ENCODE results near the gene TMEFF1. TPM values are rescaled to one million over a fixed set of nuclear protein-coding genes. Genes with fewer than 3 reads are reported as not detected.

Gene TMEFF1
- total and polyA plus RNA-seq, 2 of the 8 experiments (the other 6 are each of a cell fraction or from before 2014, with no cell fraction given), result 13.5 to 68.2 TPM

- Histone ChIP-seq H3K14ac (ENCODE audit: insufficient read length) (no peak overlapping the region), H3K79me1 (ENCODE audit: low read depth, low read length) (no peaks in the 10 kb centered on the region), H3K18ac (ENCODE audit: extremely low read depth, low read length) (no peak overlapping the region), H3K9ac (replicated peaks in 1 of 4; ENCODE audit: extremely low read depth in 1 of 4, low read depth in 3 of 4, low read length in 3 of 4) (no peak overlapping the region), H3K4me2 (ENCODE audit: insufficient read depth in 1 of 2, low read depth in 2 of 2, low read length in 2 of 2) (no peak overlapping the region), H3K36me3 (ENCODE audit: control insufficient read depth in 2 of 4, insufficient read depth in 4 of 4, low read length in 3 of 4) (no peaks in the 10 kb centered on the region), H2BK15ac (ENCODE audit: low read length) (no peak overlapping the region), H2BK5ac (ENCODE audit: low read depth, low read length) (no peak overlapping the region), H4K5ac (ENCODE audit: insufficient read length, low read depth, low read length) (no peak overlapping the region), H4K91ac (replicated peaks; ENCODE audit: insufficient read length, low read length) (no peak overlapping the region), H4K8ac (ENCODE audit: extremely low read depth, insufficient read depth, low read length) (no peak overlapping the region), H2BK20ac (ENCODE audit: low read length) (no peak overlapping the region), H4K20me1 (replicated peaks in 1 of 2; ENCODE audit: control insufficient read depth in 1 of 2, insufficient read depth in 2 of 2, low read length in 2 of 2) (no peaks in the 10 kb centered on the region), H3K79me2 (ENCODE audit: control insufficient read depth in 1 of 2, insufficient read depth in 2 of 2, low read length in 2 of 2) (peaks cover 0 to 7% of the 10 kb centered on the region in 2 experiments; a peak in 1 of 4 replicates), H3K9me3 (ENCODE audit: insufficient read depth in 2 of 2, low read depth in 1 of 2, low read length in 1 of 2) (no peaks in the 10 kb centered on the region), H3K56ac (replicated peaks; ENCODE audit: insufficient read length, low read depth, low read length) (no peak overlapping the region), H3K27me3 (replicated peaks in 1 of 4; ENCODE audit: control insufficient read depth in 3 of 4, extremely low read depth in 1 of 4, insufficient read depth in 3 of 4, low read length in 3 of 4) (no peaks in the 10 kb centered on the region), H2AFZ (ENCODE audit: low read length) (no peak overlapping the region), H3K23ac (ENCODE audit: insufficient read length) (no peak overlapping the region), H3K27ac (ENCODE audit: low read depth, low read length) (no peak overlapping the region), H3K4ac (replicated peaks; ENCODE audit: insufficient read length, low read depth, low read length) (no peak overlapping the region), H2BK120ac (replicated peaks; ENCODE audit: low read depth, low read length) (no peak overlapping the region), H3K4me3 (ENCODE audit: extremely low read depth in 1 of 4, insufficient read depth in 2 of 4, low read depth in 3 of 4, low read length in 4 of 4) (no peak overlapping the region), H3K23me2 (ENCODE audit: low read depth, low read length) (peaks cover 2% of the 10 kb centered on the region; the same call in 1 of the 2 replicates), H2AK5ac (ENCODE audit: low read depth, low read length) (no peak overlapping the region), H2BK12ac (ENCODE audit: low read depth, low read length) (no peak overlapping the region), H3K4me1 (replicated peaks in 1 of 4; ENCODE audit: control insufficient read depth in 3 of 4, insufficient read depth in 4 of 4, low read length in 3 of 4) (peaks cover 0 to 5% (median 2%) of the 10 kb centered on the region in 4 experiments; a peak in 4 of 7 replicates)
- WGBS, 2 experiments (ENCODE audit: extremely low coverage in 1 of 2, insufficient coverage in 1 of 2, insufficient read length in 1 of 2, insufficient replicate concordance in 2 of 2, low coverage in 1 of 2, low lambda C conversion rate in 2 of 2, missing lambda C conversion rate in 1 of 2), result 99% methylated on average over 5 of the region's 6 CpGs; no CpG with 5 or more reads in 1 of the 2 experiments
- no peak for TF ChIP-seq POLR2A (IDR thresholded peaks at IDR 0.05; ENCODE audit: control extremely low read depth in 1 of 2, low read depth in 2 of 2, low read length in 2 of 2)
- POLR2A ChIA-PET (ENCODE audit: partially characterized antibody), result no interaction called here
- no peak for FAIRE-seq
- CTCF ChIA-PET (ENCODE audit: partially characterized antibody), result no interaction called here
- DNase-seq (ENCODE audit: low read depth in 1 of 2, low spot score in 2 of 2), result no peak
Observed at GRCh38 chr9:100468041-100468440, 4.9 kb upstream of the TMEFF1 start.
